ENCODE data around the gene EEF1A1.
A peak's percentile ranks its signal among the peaks of the same experiment; 100 is the strongest.
"Not testable (repeated sequence)": the region's sequence is repeated elsewhere in the genome, so short reads cannot be mapped to it uniquely, and the experiment has no call there.

EEF1A1 gene

GRCh38 chr6:73537677-73538076 lies 16.8 kb upstream of the EEF1A1 start:
- DNase-seq (ENCODE audit: low read depth), result no peak

- DNase-seq (ENCODE audit: low read depth), result no peak
Measured at GRCh38 chr6:73534628-73535027, 13.8 kb upstream of the EEF1A1 start.

- DNase-seq (ENCODE audit: low read depth), result no peak
Measured at GRCh38 chr6:73532293-73532692, 11.5 kb upstream of the EEF1A1 start.

GRCh38 chr6:73528897-73529296 lies 8.1 kb upstream of the EEF1A1 start:
- DNase-seq (ENCODE audit: low read depth), result no peak

GRCh38 chr6:73525546-73526330 lies 4.9 kb upstream of the EEF1A1 start:
- no peak for DNase-seq (ENCODE audit: low read depth)

GRCh38 chr6:73523434-73524123 lies 2.7 kb upstream of the EEF1A1 start:
- DNase-seq (ENCODE audit: low read depth), result no peak

GRCh38 chr6:73521351-73521985 lies 636 bp upstream of the EEF1A1 start:
- DNase-seq (ENCODE audit: low read depth), result peak; percentile 64

- DNase-seq (ENCODE audit: low read depth), result peak; percentile 47
Measured at GRCh38 chr6:73519926-73520687, 725 bp downstream of the EEF1A1 start.

- not testable (repeated sequence) for DNase-seq (ENCODE audit: low read depth)
Measured at GRCh38 chr6:73518982-73519881, 1.6 kb downstream of the EEF1A1 start.

GRCh38 chr6:73518100-73518981 lies 2.5 kb downstream of the EEF1A1 start:
- not testable (repeated sequence) for DNase-seq (ENCODE audit: low read depth)

- DNase-seq (ENCODE audit: low read depth), result no peak
Measured at GRCh38 chr6:73516514-73517489, 4.0 kb downstream of the EEF1A1 start.

GRCh38 chr6:73515204-73515655 lies 5.6 kb downstream of the EEF1A1 start:
- no peak for DNase-seq (ENCODE audit: low read depth)

- no peak for DNase-seq (ENCODE audit: low read depth)
Measured at GRCh38 chr6:73514746-73515110, 6.1 kb downstream of the EEF1A1 start.

GRCh38 chr6:73513496-73513854 lies 7.4 kb downstream of the EEF1A1 start:
- no peak for DNase-seq (ENCODE audit: low read depth)

- no peak for DNase-seq (ENCODE audit: low read depth)
Measured at GRCh38 chr6:73511796-73512195, 9.0 kb downstream of the EEF1A1 start.

- no peak for DNase-seq (ENCODE audit: low read depth)
Measured at GRCh38 chr6:73509851-73510250, 11.0 kb downstream of the EEF1A1 start.

GRCh38 chr6:73508776-73509175 lies 12.1 kb downstream of the EEF1A1 start:
- DNase-seq (ENCODE audit: low read depth), result no peak

GRCh38 chr6:73506246-73506645 lies 14.6 kb downstream of the EEF1A1 start:
- DNase-seq (ENCODE audit: low read depth), result no peak

- not testable (repeated sequence) for DNase-seq (ENCODE audit: low read depth)
Measured at GRCh38 chr6:73505705-73506104, 15.1 kb downstream of the EEF1A1 start.

Data from GM04503 (cell line).